Left ventricle myocardium inferior (tissue), 1 donor: ENCODE data around the gene CSMD2. TPM values are rescaled to one million over a fixed set of nuclear protein-coding genes. Genes with fewer than 3 reads are reported as not detected.

Source experiments
- total RNA-seq: library from RNA; stranded (reverse); fragmentation: NEBNext Ultra II Directional; extraction: Animal tissue kit (Norgen Biotek cat#: 25700); gene quantifications from one replicate; pipeline ENCODE4 v1.2.1, GENCODE V29; 2021
- donor health status: DM: no; HTN: yes; CAD: no; lungs with severe emphysema.

Gene CSMD2
- total RNA-seq, 1 donor from 2014 or later, result 0.14 TPM

Other genes starting within 250 kb of the CSMD2 start
- not detected for gene C1orf94, start 11.7 kb upstream of the CSMD2 start, total RNA-seq